Measurements from ENCODE around the gene GPR173.

The GPR173 gene

GRCh38 chrX:53126377-53126776, 77.8 kb downstream of the GPR173 start:
- DNase-seq (ENCODE audit: extremely low read depth, low read depth) = no peak
- no peak for TF ChIP-seq CTCF (IDR thresholded peaks at IDR 0.05; ENCODE audit: low read depth, low read length, missing control alignments)
- H3K4me3 ChIP-seq (replicated peaks; ENCODE audit: low read depth, low read length) = no peak overlapping the region

- DNase-seq (ENCODE audit: extremely low read depth, low read depth) = no peak
- no peak overlapping the region for H3K4me3 ChIP-seq (replicated peaks; ENCODE audit: low read depth, low read length)
These were observed 79.6 kb downstream of the GPR173 start for GRCh38 chrX:53128097-53128749.

More at GRCh38 chrX:53128097-53128749, 79.6 kb downstream of the GPR173 start:
- TF ChIP-seq CTCF (IDR thresholded peaks at IDR 0.05; ENCODE audit: low read depth, low read length, missing control alignments) = no peak
